Measurements from ENCODE around the gene SSH3. TPM values are rescaled to one million over a fixed set of nuclear protein-coding genes. Genes with fewer than 3 reads are reported as not detected.
A peak's percentile ranks its signal among the peaks of the same experiment; 100 is the strongest.

Gene SSH3
- total RNA-seq, 1 experiment from 2014 or later = 89.6 TPM

- CTCF ChIA-PET = interaction anchor here (0.6 to 17.9 kb wide), 7 partner anchors 7 to 754 kb away, joined by 4 to 775 read pairs (median 15); partner anchors contain the start of genes CLCF1 and PPP1CA
These were observed 49.4 kb downstream of the SSH3 start for GRCh38 chr11:67352546-67353316.

GRCh38 chr11:67353317-67354074, 50.2 kb downstream of the SSH3 start, which contains the start of gene POLD4:
POLD4 (minus strand) TSS chr11:67353546; CDS start chr11:67353399, 147 bp downstream.
- CTCF ChIA-PET = interaction anchor here (0.6 to 17.9 kb wide), 9 partner anchors 8 to 753 kb away, joined by 3 to 775 read pairs (median 14); partner anchors contain the start of genes CLCF1, PPP1CA and RAD9A
- BruUV-seq (replicated peaks) = no TSS peak
- Mint-ChIP-seq H3K27ac (ENCODE audit: unreplicated experiment) (peak within 1 kb of the TSS; percentile 81), H3K36me3 (ENCODE audit: insufficient read depth, unreplicated experiment) (peaks cover 16% of the 10 kb centered on the region), H3K4me1 (ENCODE audit: low read depth, unreplicated experiment) (peaks cover 27% of the 10 kb centered on the region), H3K4me3 (ENCODE audit: unreplicated experiment) (peak within 1 kb of the TSS; percentile 83), H3K27me3 (ENCODE audit: insufficient read depth, unreplicated experiment) (no peaks in the 10 kb centered on the region), H3K9me3 (ENCODE audit: unreplicated experiment) (no peaks in the 10 kb centered on the region)
- intact Hi-C loops (cut with micrococcal nuclease; ENCODE audit: unreplicated experiment) = loop anchor here (1.0 to 5.0 kb wide), 2 partner anchors 7 to 229 kb away; partner anchors contain the start of gene GSTP1
- POLR2A ChIA-PET = interaction anchor here (1.0 to 2.7 kb wide), 8 partner anchors 20 to 114 kb away, joined by 3 to 31 read pairs (median 4); partner anchors contain the start of genes CLCF1, PPP1CA and RAD9A
- TF ChIP-seq CTCF (IDR thresholded peaks at IDR 0.05; ENCODE audit: insufficient read depth in 1 of 2, low read depth in 1 of 2, low read length in 1 of 2, severe bottlenecking in 1 of 2, unreplicated experiment in 1 of 2) = no peak
- Histone ChIP-seq H3K9me3 (no peaks in the 10 kb centered on the region), H3K27me3 (replicated peaks; ENCODE audit: control insufficient read depth, insufficient read depth, low read length) (no peaks in the 10 kb centered on the region), H3K4me1 (peaks cover 51% of the 10 kb centered on the region), H3K4me3 (ENCODE audit: low read depth, low read length) (peak within 1 kb of the TSS; percentile 50), H3K36me3 (ENCODE audit: control insufficient read depth, insufficient read depth, low read length) (no peaks in the 10 kb centered on the region)
- peak; percentile 99 to 100 for DNase-seq

More at GRCh38 chr11:67352546-67353316, 49.4 kb downstream of the SSH3 start:
- Histone ChIP-seq H3K27me3 (replicated peaks; ENCODE audit: control insufficient read depth, insufficient read depth, low read length) (no peaks in the 10 kb centered on the region), H3K4me3 (ENCODE audit: low read depth, low read length) (peak overlapping the region; percentile 50), H3K36me3 (ENCODE audit: control insufficient read depth, insufficient read depth, low read length) (no peaks in the 10 kb centered on the region), H3K4me1 (peaks cover 58% of the 10 kb centered on the region), H3K9me3 (no peaks in the 10 kb centered on the region)
- intact Hi-C loops (cut with micrococcal nuclease; ENCODE audit: unreplicated experiment) = loop anchor here (5.0 kb wide), 1 partner anchor 230 kb away; the partner anchor contains the start of gene GSTP1
- H3K4me1 Mint-ChIP-seq (ENCODE audit: low read depth, unreplicated experiment) = peaks cover 35% of the 10 kb centered on the region
- DNase-seq = peak in 1 of 2 experiments; percentile 56
- H3K36me3 Mint-ChIP-seq (ENCODE audit: insufficient read depth, unreplicated experiment) = peaks cover 11% of the 10 kb centered on the region
- TF ChIP-seq CTCF (IDR thresholded peaks at IDR 0.05; ENCODE audit: insufficient read depth in 1 of 2, low read depth in 1 of 2, low read length in 1 of 2, severe bottlenecking in 1 of 2, unreplicated experiment in 1 of 2) = no peak
- H3K4me3 Mint-ChIP-seq (ENCODE audit: unreplicated experiment) = peak overlapping the region; percentile 83
- H3K27ac Mint-ChIP-seq (ENCODE audit: unreplicated experiment) = peak overlapping the region; percentile 81
- TSS peak; percentile 70 for BruUV-seq (replicated peaks)
- POLR2A ChIA-PET = interaction anchor here (1.0 to 2.7 kb wide), 6 partner anchors 21 to 113 kb away, joined by 3 to 31 read pairs (median 6); partner anchors contain the start of genes CLCF1, PPP1CA and RAD9A
- H3K27me3 Mint-ChIP-seq (ENCODE audit: insufficient read depth, unreplicated experiment) = no peaks in the 10 kb centered on the region
- H3K9me3 Mint-ChIP-seq (ENCODE audit: unreplicated experiment) = no peaks in the 10 kb centered on the region
